HUES64 (cell line): ENCODE results near the gene RGL3.
A peak's percentile ranks its signal among the peaks of the same experiment; 100 is the strongest.

Experiments used
- H3K27ac ChIP-seq: 2 replicates; pipeline ENCODE4 v1.7.0; 2013; ENCODE audit warnings: low read depth, low read length, inconsistent platforms
- H3K27me3 ChIP-seq: 2 replicates; pipeline ENCODE4 v1.6.1; 2013; ENCODE audit warnings: mild to moderate bottlenecking, low read length; ENCODE audit not compliant: insufficient read depth
- H3K36me3 ChIP-seq: 2 replicates; pipeline ENCODE4 v1.6.1; 2013; ENCODE audit warnings: mild to moderate bottlenecking, low read length; ENCODE audit not compliant: insufficient read depth
- H3K4me1 ChIP-seq: 2 replicates; pipeline ENCODE4 v1.6.1; 2013; ENCODE audit warnings: mild to moderate bottlenecking, low read length, moderate library complexity; ENCODE audit not compliant: insufficient read depth
- H3K4me3 ChIP-seq: 2 replicates; pipeline ENCODE4 v1.5.1; 2013; ENCODE audit warnings: mild to moderate bottlenecking, low read length, moderate library complexity
- H3K9ac ChIP-seq: 2 replicates; pipeline ENCODE4 v1.6.1; 2013; ENCODE audit warnings: mild to moderate bottlenecking, low read depth, low read length
- H3K9me3 ChIP-seq: 2 replicates; pipeline ENCODE4 v1.6.1; 2013; ENCODE audit warnings: low read depth, low read length; ENCODE audit not compliant: insufficient read depth
- WGBS: fragments of 150-250, 120-280 bp; methylation state at CpG from one replicate; pipeline ENCODE4 v1.1.7; 2013; ENCODE audit warnings: missing lambda C conversion rate; 5-methylcytosine and 5-hydroxymethylcytosine counted together

RGL3 gene

DNA sequence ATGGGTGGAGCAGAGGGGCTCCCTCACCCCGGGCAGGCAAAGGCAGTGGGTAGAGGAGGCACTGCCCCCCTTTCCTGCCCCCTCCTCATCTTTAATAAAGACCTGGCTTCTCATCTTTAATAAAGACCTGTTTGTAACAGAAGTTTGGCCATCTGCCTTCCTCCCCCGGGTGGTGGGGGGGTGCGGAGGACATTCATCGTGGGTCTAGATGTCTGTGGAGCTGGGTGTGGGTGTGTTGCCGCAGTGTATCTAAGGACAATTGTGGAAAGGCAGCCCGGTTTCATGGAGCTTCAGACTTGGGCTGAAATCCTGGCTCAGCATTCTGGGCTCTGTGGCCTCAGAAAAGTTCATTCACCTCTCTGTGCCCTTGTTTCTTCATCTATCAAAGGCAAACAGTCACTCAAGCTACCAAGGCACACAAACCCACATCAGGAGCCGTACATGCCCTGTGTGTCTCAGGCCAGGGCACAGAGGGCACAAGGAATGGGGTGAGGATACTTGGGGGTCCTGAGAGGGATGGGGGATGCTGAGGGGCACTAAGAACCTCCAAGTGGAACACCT lies 53.5 kb downstream of the RGL3 start:
- Histone ChIP-seq H3K27me3 (0 out of 2 replicates have a peak, but pooled peaks cover 6% of the 10 kb centered on the region), H3K4me3 (no peak overlapping the region), H3K9ac (no peak overlapping the region), H3K27ac (no peak overlapping the region), H3K4me1 (peaks cover 7% of the 10 kb centered on the region), H3K36me3 (peaks cover 7% of the 10 kb centered on the region; the same call in 1 of the 2 replicates), H3K9me3 (no peaks in the 10 kb centered on the region)
- WGBS = 89% methylated on average over 7 of the region's 7 CpGs

DNA sequence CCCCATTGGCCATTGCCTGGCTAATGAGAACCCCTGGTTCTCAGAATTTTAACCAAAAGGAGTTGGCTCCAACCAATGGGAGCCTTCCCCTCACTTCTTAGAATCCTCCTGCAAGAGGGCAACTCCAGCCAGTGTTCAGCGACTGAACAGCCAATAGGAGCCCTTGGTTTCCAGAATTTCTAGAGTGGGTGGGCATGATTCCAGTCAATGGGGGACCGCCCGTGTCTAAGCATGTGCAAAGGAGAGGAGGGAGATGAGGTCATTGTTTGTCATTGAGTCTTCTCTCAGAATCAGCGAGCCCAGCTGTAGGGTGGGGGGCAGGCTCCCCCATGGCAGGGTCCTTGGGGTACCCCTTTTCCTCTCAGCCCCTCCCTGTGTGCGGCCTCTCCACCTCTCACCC lies 54.2 kb downstream of the RGL3 start:
- Histone ChIP-seq H3K4me3 (no peak overlapping the region), H3K4me1 (peaks cover 7% of the 10 kb centered on the region), H3K9ac (no peak overlapping the region), H3K27ac (no peak overlapping the region), H3K9me3 (no peaks in the 10 kb centered on the region), H3K27me3 (0 out of 2 replicates have a peak, but pooled peaks cover 10% of the 10 kb centered on the region), H3K36me3 (peaks cover 7% of the 10 kb centered on the region; the same call in 1 of the 2 replicates)
- 93% methylated on average over 5 of the region's 5 CpGs for WGBS

DNA sequence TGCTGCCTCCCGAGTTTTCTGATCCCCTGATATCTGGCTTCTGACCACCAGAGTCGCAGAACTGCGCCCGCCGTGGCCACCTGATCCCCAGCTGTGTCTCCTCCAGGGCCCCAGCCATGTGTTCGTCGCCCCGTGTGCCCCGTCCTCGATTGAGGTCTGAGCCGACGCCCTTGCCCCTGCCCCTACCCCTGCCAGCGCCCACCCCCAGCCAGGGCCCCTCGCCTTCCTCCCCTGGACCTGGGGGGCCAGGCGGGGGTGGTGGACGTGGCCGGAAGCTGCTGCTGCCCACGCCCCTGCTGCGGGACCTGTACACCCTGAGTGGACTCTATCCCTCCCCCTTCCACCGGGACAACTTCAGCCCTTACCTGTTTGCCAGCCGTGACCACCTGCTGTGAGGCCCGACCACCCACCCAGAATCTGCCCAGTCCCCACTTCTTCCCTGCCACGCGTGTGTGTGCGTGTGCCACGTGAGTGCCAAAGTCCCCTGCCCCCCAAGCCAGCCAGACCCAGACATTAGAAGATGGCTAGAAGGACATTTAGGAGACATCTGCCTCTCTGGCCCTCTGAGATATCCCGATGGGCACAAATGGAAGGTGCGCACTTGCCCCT lies 54.7 kb downstream of the RGL3 start:
- WGBS = 94% methylated on average over 28 of the region's 28 CpGs
- Histone ChIP-seq H3K9ac (no peak overlapping the region), H3K4me3 (no peak overlapping the region)

DNA sequence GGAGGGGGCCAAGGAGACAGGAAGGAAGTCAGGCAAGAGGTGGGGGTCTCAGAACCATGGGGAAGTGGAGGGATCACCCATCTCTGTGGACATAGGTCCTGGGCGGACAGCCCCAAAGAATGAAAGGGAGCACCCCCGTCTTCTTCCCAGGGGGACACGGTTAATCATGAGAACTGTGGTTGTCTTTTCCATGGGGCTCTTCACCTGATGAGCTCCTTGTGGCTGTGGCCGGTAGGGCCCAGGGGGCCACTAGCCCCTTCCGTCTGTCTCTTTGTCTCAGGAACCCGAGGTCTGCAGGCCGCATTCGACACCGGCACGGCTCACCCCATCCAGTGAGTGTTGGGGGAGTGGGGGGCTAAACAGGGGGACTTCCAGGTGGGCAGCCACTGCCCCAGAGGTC lies 55.2 kb downstream of the RGL3 start:
- Histone ChIP-seq H3K27ac (no peak overlapping the region), H3K9me3 (no peaks in the 10 kb centered on the region), H3K9ac (no peak overlapping the region), H3K4me1 (peaks cover 7% of the 10 kb centered on the region), H3K27me3 (0 out of 2 replicates have a peak, but pooled peaks cover 10% of the 10 kb centered on the region), H3K4me3 (no peak overlapping the region), H3K36me3 (peaks cover 7% of the 10 kb centered on the region; the same call in 1 of the 2 replicates)
- 93% methylated on average over 10 of the region's 10 CpGs for WGBS

More for the DNA sequence above, 54.7 kb downstream of the RGL3 start:
- no peaks in the 10 kb centered on the region for H3K9me3 ChIP-seq
- H3K4me1 ChIP-seq = peaks cover 7% of the 10 kb centered on the region
- no peak overlapping the region for H3K27ac ChIP-seq
- H3K36me3 ChIP-seq = peaks cover 7% of the 10 kb centered on the region; the same call in 1 of the 2 replicates
- H3K27me3 ChIP-seq = 0 out of 2 replicates have a peak, but pooled peaks cover 10% of the 10 kb centered on the region

DNA sequence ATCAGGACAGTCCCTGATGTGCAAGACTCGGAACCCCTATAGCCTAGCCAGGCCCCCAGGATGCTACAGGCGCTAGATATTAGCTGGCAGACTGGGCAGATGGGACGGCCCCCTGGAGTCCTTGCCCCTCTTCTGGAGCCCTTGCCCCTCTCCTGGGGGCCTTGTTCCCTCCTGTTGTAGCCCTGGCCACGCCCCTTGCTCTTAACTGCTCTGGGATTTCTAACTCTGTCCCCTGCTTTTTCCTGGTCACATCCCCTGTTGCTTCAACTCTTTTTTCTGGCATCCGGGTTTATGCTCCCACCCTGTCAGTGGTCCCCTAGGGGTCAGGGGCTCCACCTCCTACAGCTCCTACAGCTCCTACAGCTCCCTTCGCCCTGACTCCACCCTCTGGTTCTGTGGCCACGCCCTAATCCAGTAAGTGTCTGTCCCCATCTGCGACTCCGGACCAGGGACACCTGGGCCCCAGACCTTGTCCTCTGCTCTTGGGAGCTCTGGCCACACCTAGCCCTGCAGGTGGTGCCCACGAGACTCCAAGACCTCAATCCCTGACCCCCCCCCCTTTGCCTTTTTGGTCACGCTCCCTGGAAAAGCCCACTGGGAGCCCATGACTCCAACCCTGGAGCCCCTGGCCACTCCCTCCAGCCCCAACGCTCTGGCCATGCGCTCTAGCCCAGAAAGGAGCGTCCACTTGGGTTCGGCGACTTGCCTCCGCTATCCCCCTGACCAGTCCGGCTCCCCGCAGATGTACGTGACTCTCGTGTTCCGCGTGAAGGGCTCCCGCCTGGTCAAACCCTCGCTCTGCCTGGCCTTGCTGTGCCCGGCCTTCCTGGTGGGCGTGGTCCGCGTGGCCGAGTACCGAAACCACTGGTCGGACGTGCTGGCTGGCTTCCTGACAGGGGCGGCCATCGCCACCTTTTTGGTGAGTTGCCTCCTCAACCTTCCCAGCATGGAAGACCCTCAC lies 57.1 kb downstream of the RGL3 start:
- Histone ChIP-seq H3K27ac (no peak overlapping the region), H3K27me3 (0 out of 2 replicates have a peak, but pooled peaks cover 10% of the 10 kb centered on the region), H3K4me1 (peaks cover 7% of the 10 kb centered on the region), H3K9ac (no peak overlapping the region), H3K9me3 (no peaks in the 10 kb centered on the region), H3K4me3 (peak overlapping the region; percentile 56), H3K36me3 (no peaks in the 10 kb centered on the region)
- 76% methylated on average over 35 of the region's 35 CpGs for WGBS

DNA sequence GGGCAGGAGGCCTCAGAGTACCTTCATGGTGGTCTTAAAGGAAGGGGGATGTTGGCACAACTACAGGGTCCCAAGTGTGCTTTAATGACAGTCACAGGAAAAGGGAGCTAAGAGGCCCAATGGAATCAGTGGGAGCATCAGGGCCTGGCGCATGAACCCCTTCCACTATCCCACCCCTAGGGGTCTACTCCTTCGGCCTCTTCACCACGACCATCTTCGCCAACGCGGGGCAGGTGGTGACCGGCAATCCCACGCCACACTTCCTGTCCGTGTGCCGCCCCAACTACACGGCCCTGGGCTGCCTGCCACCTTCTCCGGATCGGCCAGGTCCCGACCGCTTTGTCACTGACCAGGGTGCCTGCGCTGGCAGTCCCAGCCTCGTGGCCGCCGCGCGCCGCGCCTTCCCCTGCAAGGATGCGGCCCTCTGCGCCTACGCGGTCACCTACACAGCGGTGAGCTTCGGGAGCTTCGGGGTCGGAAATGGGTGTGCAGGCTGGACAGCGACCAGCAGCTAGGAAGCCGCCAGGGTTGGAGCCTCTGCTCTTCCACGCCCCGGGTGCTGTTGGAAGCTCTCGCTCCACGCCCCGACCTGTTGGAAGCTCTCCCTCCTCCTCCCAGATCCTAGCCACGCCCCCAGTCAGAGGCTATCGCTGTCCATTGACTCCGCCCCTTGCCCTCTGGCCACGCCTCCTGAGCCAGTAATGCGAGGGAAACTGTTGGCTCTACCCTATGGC lies 57.9 kb downstream of the RGL3 start:
- 15% methylated on average over 43 of the region's 43 CpGs for WGBS
- Histone ChIP-seq H3K4me1 (peaks cover 7% of the 10 kb centered on the region), H3K4me3 (peak overlapping the region; percentile 56), H3K36me3 (no peaks in the 10 kb centered on the region), H3K9me3 (no peaks in the 10 kb centered on the region), H3K27me3 (0 out of 2 replicates have a peak, but pooled peaks cover 13% of the 10 kb centered on the region), H3K27ac (no peak overlapping the region), H3K9ac (peak overlapping the region; percentile 7; the same call in 1 of the 2 replicates)

DNA sequence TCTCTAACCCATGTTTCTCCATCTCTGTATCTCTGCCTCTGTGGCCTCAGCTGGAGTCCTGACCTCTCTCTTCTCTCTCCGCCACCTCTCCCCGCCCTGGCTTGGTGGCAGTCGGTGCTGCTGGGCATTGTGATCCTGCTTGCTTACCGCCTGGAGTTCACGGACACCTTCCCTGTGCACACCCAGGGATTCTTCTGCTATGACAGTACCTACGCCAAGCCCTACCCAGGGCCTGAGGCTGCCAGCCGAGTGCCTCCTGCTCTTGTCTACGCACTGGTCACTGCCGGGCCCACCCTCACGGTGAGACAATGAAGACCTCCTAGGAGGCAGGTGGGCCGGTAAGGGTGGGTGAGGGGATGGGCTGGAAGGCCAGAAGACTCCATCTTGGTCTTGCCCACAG lies 59.7 kb downstream of the RGL3 start:
- Histone ChIP-seq H3K4me1 (peaks cover 7% of the 10 kb centered on the region), H3K27ac (no peak overlapping the region), H3K9me3 (no peaks in the 10 kb centered on the region), H3K36me3 (no peaks in the 10 kb centered on the region), H3K9ac (no peak overlapping the region), H3K27me3 (peaks cover 18% of the 10 kb centered on the region), H3K4me3 (no peak overlapping the region)
- WGBS = 80% methylated on average over 11 of the region's 11 CpGs

DNA sequence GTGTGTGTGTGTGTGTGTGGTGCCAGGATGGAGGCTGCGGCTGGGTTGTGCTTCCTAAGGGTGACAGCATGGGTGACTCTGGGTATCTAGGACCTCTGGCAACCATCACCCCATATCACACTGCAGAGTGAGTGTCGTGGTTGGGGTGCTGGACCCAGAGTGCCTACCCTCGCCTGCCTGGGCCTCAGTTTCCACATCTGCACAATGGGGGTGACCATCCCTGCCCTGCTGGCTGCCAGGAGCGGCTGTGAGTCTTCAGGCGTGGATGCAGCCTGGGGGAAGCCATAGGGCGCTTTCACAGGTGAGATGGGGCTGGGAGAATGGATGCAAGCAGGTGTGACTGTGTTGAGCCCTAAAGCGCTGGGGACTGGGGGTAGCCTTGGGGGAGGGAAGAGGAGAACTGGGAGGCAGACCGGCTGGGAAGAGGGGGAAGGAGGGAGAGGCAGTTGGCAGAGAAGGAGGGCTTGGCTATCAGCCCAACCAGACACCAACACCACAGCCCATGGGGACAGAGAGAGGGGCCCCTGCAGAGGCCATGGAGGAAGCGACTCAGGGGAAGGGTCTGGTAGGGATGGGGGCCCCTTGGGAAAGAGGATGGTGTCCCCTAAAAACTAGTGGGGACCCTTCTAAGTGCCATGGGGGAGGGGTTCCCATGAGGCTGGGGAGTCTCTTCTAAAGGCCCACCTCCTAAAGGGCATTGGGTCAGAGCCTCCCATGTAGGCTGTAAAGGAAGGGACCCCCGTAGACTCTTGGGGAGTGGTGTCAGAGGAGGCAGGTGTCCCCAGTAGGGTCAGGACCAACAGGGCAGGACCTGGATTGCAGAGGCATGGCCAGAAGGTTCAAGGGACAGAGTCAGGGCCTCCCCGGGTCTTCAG lies 62.2 kb downstream of the RGL3 start:
- Histone ChIP-seq H3K4me1 (peaks cover 3% of the 10 kb centered on the region), H3K36me3 (no peaks in the 10 kb centered on the region), H3K27me3 (peaks cover 18% of the 10 kb centered on the region), H3K27ac (no peak overlapping the region), H3K9me3 (no peaks in the 10 kb centered on the region), H3K9ac (no peak overlapping the region), H3K4me3 (no peak overlapping the region)
- WGBS = 79% methylated on average over 10 of the region's 11 CpGs

DNA sequence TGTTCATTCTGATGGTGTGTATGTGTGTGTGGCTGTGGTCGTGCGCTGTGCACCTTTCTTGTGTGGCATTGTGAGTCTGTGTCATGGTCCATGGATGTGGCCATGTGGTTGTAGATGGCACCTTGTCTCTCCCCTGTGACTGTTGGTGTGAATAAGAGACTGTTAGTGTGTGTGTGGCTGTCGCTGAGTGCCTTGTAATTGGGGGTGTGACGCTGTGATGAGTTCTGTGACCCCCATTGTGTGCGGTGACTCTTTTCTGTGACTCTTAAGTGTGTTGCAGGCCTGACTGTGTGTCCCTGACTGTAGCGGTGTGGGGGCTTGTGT lies 63.1 kb downstream of the RGL3 start:
- Histone ChIP-seq H3K9ac (no peak overlapping the region), H3K4me3 (peak overlapping the region; percentile 51; the same call in 1 of the 2 replicates), H3K4me1 (no peaks in the 10 kb centered on the region)

More for the DNA sequence above, 63.1 kb downstream of the RGL3 start:
- Histone ChIP-seq H3K36me3 (no peaks in the 10 kb centered on the region), H3K27ac (no peak overlapping the region), H3K9me3 (no peaks in the 10 kb centered on the region), H3K27me3 (peaks cover 16% of the 10 kb centered on the region)
- WGBS = 85% methylated on average over 6 of the region's 6 CpGs
